GM12891 (cell line): ENCODE measurements around the gene CRKL.

Source experiments
- DNase-seq: peaks from one replicate; pipeline ENCODE4 v3.0.0; 2011; ENCODE audit warnings: low spot score; ENCODE audit not compliant: insufficient read length
- FAIRE-seq: peaks from 2 replicates; lab custom pipeline; 2011; peaks lifted over from hg19 to GRCh38; lab: Jason Lieb, UNC
- PAX5 ChIP-seq: IDR thresholded peaks from 2 replicates; pipeline ENCODE4 v1.6.1; 2011; ENCODE audit warnings: low read length, moderate library complexity, mild to moderate bottlenecking; ENCODE audit not compliant: insufficient read depth, severe bottlenecking
- POLR2A ChIP-seq: IDR thresholded peaks from 2 replicates; pipeline ENCODE4 v1.6.1; 2011; ENCODE audit warnings: low read depth, low read length, control low read depth
- POLR2AphosphoS5 ChIP-seq: IDR thresholded peaks from 2 replicates; pipeline ENCODE4 v1.6.1; 2011; ENCODE audit warnings: low read depth, low read length, control low read depth
- POU2F2 ChIP-seq: IDR thresholded peaks from 2 replicates; pipeline ENCODE4 v1.6.1; 2011; ENCODE audit warnings: low read depth, mild to moderate bottlenecking, control low read depth, low read length, moderate library complexity
- SPI1 ChIP-seq: IDR thresholded peaks from 2 replicates; pipeline ENCODE4 v1.6.1; 2011; ENCODE audit warnings: low read depth, low read length, control low read depth
- TAF1 ChIP-seq: IDR thresholded peaks from 2 replicates; pipeline ENCODE4 v1.6.1; 2011; ENCODE audit warnings: low read depth, low read length, control low read depth

CRKL gene

GRCh38 chr22:20994902-20995241 lies 77.7 kb downstream of the CRKL start:
- TF ChIP-seq TAF1 (no peak), SPI1 (no peak), POU2F2 (no peak), POLR2AphosphoS5 (no peak), POLR2A (no peak), PAX5 (no peak)
- DNase-seq (no peak), FAIRE-seq (no peak)

- no peak for DNase-seq
- FAIRE-seq: no peak
- TF ChIP-seq POU2F2 (no peak), SPI1 (no peak), TAF1 (no peak), PAX5 (no peak), POLR2A (no peak), POLR2AphosphoS5 (no peak)
Observed at GRCh38 chr22:20995329-20996030, 78.3 kb downstream of the CRKL start.

- no peak for FAIRE-seq
- TF ChIP-seq POLR2A: no peak
- no peak for TF ChIP-seq POU2F2
- no peak for TF ChIP-seq SPI1
- no peak for TF ChIP-seq POLR2AphosphoS5
- TF ChIP-seq PAX5: no peak
- TF ChIP-seq TAF1: no peak
Observed at GRCh38 chr22:20996031-20996410, 78.8 kb downstream of the CRKL start.

GRCh38 chr22:20996598-20997535 lies 79.7 kb downstream of the CRKL start:
- no peak for FAIRE-seq

More at GRCh38 chr22:20996031-20996410, 78.8 kb downstream of the CRKL start:
- no peak for DNase-seq

GRCh38 chr22:20997536-20998257 lies 80.5 kb downstream of the CRKL start:
- no peak for DNase-seq
- FAIRE-seq: no peak
- TF ChIP-seq POLR2A (no peak), POLR2AphosphoS5 (peak; percentile 41; the same call in 1 of the 2 replicates)

More at GRCh38 chr22:20996598-20997535, 79.7 kb downstream of the CRKL start:
- TF ChIP-seq POLR2A (peak; percentile 5; the same call in 1 of the 2 replicates), POU2F2 (no peak)
- no peak for DNase-seq

- no peak for DNase-seq
- FAIRE-seq: peak; percentile 61
- TF ChIP-seq POU2F2: no peak
- no peak; the same call in 1 of the 2 replicates for TF ChIP-seq POLR2AphosphoS5
- TF ChIP-seq PAX5: no peak
- TF ChIP-seq POLR2A: peak; percentile 26; the same call in 1 of the 2 replicates
- no peak for TF ChIP-seq SPI1
- no peak for TF ChIP-seq TAF1
Observed at GRCh38 chr22:20998411-20999336, 81.5 kb downstream of the CRKL start.

- FAIRE-seq: no peak
- TF ChIP-seq SPI1 (no peak), TAF1 (no peak), POLR2A (no peak), PAX5 (no peak), POLR2AphosphoS5 (no peak), POU2F2 (no peak)
- no peak for DNase-seq
Observed at GRCh38 chr22:20999350-21000206, 82.4 kb downstream of the CRKL start.

GRCh38 chr22:21000207-21000986 lies 83.2 kb downstream of the CRKL start:
- TF ChIP-seq POLR2A (no peak), PAX5 (no peak), TAF1 (no peak), POLR2AphosphoS5 (no peak), POU2F2 (no peak), SPI1 (no peak)
- FAIRE-seq (peak; percentile 9), DNase-seq (no peak)
